SKM-1 treated with dmso at 0.1 percent for 144 hours (cell line): ENCODE measurements around the gene PLEKHG5.
"Not testable (repeated sequence)": the region's sequence is repeated elsewhere in the genome, so short reads cannot be mapped to it uniquely, and the experiment has no call there.

ENCODE experiments used
- DNase-seq: peaks from one replicate; lab custom pipeline; 2025; ENCODE audit not compliant: unreplicated experiment; lab: John Stamatoyannopoulos, UW

Gene PLEKHG5

DNA sequence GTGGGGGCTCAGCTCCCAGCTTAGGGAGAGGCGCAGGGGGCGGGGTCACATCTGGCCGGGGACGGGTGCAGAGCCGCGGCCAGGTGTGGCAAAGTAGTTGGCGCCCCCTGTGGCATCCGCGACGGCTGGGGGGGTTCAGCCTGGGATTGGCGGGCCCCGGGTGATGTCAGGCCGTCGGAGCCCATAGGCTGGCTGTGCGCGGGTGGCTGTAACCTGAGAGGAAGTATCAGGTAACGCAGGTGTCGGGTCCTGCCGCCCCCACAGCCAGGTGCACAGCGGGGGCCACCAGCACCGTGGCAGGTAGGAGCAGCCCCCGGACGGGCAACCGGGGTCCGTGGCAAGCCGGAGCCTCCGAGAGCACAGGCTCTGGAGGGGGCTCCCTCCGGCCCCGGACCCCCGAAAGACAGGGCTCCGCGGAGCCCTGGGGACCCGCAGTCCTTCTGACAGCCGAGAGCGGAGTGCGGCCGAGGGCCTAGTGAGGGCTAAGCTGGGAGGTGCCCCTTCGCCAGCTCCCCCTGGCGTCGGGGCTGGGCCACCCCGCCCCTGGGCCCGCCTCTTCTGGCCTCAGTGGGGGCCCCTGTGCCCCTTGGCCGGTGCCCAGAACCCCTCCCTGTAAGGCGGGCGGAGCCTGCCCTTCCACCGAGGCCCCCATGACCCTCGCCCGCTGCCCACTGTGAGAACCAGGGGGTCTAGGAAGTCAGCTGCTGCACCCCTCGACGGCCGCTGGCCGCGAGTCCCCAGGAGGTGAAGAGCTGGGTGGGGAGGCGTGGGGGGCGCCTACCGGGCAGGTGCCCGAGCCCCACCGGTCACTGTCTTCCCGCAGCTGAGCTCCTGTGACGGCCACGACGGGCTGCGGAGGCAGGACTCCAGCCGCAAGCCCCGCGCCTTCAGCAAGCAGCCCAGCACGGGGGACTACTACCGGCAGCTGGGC is 43.4 kb downstream of the PLEKHG5 start:
- DNase-seq = no peak

GRCh38 chr1:6447016-6447817 is 44.2 kb downstream of the PLEKHG5 start:
- no peak for DNase-seq

- no peak for DNase-seq
These were observed 44.8 kb downstream of the PLEKHG5 start for GRCh38 chr1:6446665-6447015.

DNA sequence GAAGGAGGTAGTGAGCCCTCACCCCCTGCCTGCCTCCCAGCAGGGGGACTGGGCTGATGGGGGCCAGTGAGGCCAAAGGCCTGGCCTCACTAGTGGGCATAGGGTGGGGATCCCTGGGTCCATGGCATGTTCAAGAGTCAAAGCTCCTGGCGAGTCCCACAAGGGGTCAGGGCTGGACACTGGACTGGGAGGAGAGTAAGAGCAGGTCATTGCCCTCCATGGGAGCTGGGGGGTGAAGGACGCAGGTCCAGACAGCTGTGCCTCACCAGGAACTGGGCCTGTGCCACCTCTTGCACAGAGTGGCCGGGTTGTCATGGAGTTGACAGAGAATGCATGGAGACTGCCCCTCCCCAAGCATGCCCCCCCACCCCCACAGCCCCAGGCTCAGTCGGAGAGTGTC is 45.5 kb downstream of the PLEKHG5 start:
- DNase-seq = not testable (repeated sequence)

DNA sequence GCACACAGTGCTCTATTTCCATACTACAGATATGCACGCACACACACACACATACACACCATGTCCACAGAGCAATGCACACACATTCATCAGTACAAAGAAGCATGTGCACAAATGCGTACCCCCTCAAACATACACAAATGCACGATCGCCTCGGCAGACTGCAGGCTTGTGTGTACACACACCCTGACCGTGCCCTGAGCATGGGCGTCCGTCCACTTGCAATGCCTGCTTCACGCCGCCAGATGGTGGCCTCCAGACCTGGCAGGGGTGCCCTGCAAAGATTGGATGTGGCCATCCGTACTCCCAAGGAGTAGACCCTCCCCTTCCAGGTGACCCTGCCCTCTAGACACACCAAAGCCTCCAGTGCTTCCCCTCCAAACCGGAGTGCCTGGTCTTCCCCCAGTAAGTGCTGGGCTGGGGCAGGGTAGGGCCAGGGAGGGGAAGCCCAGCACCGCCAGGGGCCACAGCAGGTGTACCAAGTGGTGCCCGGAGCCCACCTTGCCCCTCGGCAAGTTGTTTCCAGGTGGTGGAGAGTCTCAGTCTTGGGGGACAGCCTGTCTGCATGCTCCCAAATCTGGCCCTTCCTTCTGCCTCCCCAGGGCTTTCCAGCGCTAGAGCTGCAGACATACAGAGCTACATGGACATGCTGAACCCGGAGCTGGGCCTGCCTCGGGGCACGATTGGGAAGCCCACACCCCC is 46.3 kb downstream of the PLEKHG5 start:
- no peak for DNase-seq

GRCh38 chr1:6444377-6444776 is 47.1 kb downstream of the PLEKHG5 start:
- DNase-seq = no peak

- no peak for DNase-seq
These were observed 47.9 kb downstream of the PLEKHG5 start for GRCh38 chr1:6443339-6444115.

- DNase-seq = no peak
These were observed 49.9 kb downstream of the PLEKHG5 start for GRCh38 chr1:6441586-6441985.

DNA sequence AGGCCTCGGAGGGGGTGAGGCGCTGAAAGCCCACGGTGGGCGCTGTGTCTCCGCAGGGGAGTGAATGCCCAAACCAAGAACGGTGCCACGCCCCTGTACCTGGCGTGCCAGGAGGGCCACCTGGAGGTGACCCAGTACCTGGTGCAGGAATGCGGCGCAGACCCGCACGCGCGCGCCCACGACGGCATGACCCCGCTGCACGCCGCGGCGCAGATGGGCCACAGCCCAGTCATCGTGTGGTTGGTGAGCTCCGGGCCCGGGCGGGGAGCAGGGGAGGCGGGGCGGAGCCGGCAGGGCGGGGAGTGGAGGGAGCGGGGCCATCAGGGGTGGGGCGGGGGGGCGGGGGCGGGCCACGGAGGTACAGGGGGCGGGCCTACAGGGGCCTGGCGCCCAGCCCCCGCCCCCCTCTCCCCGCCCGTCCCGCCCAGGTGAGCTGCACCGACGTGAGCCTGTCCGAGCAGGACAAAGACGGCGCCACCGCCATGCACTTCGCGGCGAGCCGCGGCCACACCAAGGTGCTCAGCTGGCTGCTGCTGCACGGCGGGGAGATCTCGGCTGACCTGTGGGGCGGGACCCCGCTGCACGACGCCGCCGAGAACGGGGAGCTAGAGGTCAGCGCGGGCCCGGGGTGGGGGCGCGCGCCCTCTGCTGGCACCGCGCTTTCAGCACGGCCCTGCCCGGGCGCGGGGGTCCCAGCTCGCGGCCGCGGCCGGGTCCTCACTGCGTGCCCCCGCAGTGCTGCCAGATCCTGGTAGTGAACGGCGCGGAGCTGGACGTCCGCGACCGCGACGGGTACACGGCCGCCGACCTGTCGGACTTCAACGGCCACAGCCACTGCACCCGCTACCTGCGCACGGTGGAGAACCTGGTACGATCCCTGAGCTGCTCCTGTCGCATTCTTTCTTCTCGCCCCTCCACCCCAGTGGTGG is 51.0 kb downstream of the PLEKHG5 start:
- DNase-seq = no peak

DNA sequence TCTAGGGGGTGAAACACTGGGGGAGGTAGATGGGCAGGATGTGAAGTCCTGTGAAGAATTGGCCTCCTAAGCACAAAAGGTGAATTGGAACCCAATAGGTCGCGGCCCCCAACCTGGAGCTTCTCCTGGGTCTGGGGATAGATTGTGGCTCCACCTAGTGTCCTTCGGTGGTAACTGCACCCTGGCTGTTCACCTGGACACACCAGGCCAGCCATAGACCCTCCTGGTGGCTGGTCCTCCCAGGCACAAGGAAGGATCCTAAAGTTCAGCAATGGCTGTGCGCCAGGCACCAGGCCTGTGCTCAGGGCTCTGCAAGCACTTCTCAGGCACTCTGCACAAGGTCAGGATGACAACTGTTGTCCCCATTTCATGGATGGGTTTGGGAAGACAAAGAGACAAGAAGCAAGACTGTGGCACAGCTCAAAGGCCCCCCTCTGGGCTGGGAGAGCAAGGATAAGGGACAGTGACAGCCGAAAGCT is 53.4 kb downstream of the PLEKHG5 start:
- DNase-seq = peak; percentile 40

GRCh38 chr1:6437012-6437700 is 54.3 kb downstream of the PLEKHG5 start:
- not testable (repeated sequence) for DNase-seq

GRCh38 chr1:6436277-6436676 is 55.2 kb downstream of the PLEKHG5 start:
- DNase-seq = not testable (repeated sequence)

GRCh38 chr1:6435547-6435946 is 55.9 kb downstream of the PLEKHG5 start:
- no peak for DNase-seq

- no peak for DNase-seq
These were observed 56.3 kb downstream of the PLEKHG5 start for GRCh38 chr1:6435129-6435528.

- DNase-seq = no peak
These were observed 57.3 kb downstream of the PLEKHG5 start for GRCh38 chr1:6434186-6434585.

DNA sequence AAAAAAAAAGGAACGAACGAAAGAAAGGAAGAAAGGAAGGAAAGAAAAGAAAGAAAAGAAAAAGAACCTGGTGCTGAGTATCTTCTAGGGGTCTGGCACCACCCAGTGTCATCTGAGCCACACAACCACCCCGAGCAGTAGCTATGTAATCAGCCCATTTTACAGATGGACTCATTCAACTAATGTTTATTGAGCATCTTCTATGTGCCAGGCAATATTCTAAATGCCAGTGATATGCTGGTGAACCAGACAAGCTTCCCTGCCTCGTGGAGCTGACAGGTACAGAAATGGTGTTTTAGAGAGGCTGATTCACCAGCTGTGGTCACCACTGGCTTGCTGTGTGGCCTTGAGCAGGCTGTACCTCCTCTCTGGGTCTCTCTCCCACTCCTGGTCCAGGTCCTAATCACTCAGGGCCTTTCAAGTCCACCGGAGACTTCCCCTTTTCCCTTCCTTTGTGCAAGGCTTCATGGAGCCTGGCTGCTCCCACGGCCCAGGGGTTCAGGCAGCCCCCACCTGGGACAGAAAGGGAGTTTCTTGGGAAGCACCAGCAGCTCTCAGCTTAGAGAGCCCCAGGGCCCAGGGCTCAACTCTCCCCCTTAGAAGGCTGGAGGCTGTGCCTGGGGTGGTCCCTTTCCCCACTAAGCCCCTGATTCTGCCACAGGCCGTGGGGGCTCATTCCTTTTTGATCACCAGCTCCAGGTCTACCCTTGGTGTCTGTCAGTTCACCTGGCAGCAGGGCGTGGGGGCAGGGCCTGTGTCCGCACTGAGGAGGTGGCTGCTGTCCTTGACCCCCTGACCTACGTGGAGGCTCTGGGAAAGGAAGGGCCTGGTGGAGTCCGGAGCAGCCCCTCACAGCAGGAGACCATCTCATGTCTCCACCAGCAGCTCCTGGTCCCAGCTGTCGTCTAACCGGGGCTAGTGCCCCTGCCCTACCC is 59.6 kb downstream of the PLEKHG5 start:
- not testable (repeated sequence) for DNase-seq

DNA sequence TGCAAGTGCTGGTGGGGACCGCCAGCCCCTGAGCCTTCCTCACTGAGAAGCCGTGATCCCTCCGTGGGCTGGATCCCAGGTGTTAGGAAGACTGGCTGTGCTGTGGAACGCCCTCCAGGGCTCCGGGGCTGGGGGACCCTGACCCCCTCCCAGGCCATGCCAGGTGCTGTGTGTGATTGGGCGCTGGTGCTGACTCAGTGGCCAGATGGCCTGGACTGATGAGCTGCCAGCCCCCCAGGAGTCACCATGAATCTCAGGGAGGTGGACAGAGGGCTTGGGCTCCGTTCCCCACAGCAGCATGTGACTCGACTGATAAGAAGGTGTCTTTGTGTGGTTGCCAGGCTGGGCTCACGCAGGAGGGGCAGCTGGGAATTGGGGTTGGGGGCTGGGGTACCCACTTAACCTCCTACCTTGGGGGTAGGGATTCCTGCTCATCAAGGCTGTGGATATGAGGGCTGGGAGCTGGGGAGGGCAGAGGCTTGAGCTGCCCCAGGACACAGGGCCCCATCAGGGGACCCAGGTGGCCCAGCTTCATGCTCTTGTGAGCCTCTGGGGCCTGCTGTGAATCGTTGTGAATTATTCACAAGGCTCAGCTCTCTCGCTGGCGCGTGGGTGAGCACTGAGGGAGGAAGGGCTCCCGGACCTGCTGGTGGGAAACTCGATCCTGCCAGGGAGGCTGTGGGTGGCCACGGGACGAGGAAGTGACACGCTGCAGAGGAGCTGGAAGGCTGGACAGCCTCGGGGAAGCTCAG is 61.6 kb downstream of the PLEKHG5 start:
- not testable (repeated sequence) for DNase-seq
